ENCODE data around the gene PYGM. TPM values are rescaled to one million over a fixed set of nuclear protein-coding genes. Genes with fewer than 3 reads are reported as not detected.

PYGM gene
- total RNA-seq, 1 donor from 2014 or later, result 8.1 TPM

DNA sequence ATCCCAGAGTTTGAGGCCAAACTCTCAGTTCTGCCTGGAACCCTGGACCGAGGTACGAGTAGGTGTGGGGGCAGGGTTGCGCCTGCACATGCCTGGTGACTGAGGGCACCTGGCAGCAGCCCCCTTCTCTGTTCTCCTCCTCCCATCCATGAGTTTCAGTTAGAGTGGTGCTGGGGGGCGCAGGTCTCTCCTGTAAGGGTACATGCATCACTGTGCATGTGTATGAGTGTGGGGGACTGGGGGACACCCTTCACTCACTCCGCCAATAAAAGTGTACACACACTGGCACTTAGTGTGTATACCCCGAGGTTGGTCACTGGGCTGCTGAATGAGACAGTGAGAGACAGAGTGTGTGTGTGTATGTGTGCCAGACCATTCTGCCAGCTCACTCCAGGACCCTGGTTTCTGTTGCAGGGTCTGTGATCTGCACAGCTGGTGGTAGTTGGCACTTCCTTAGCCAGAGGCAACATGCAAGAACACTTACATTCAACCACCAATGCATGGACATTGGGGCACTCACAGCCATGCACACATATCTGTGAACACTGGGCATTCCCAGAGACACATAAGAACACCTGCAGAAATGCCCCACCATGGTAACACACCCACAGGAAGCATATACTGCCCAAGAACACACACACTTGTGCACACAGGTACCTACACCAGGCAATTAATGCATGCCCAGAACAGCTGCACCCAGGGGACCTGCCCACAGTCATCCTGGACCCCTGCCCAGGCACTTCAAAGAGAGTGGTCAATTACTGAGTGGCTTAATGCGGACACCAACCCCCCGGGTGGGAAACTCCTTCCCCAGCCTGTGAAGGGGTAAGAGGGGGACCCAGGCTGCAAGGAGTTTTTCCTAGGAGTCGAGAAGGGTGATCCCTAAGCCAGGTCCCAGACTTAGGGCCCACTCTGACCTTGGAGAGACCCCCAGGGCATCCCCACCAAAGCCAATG lies 35.6 kb downstream of the PYGM start:
- ATAC-seq, result no peak
- DNase-seq (ENCODE audit: low spot score), result peak; percentile 52
- intact Hi-C loops (cut with DNase I), result loop anchor here (10.0 kb wide), 1 partner anchor 159 kb away; no protein-coding TSS in a partner anchor

DNA sequence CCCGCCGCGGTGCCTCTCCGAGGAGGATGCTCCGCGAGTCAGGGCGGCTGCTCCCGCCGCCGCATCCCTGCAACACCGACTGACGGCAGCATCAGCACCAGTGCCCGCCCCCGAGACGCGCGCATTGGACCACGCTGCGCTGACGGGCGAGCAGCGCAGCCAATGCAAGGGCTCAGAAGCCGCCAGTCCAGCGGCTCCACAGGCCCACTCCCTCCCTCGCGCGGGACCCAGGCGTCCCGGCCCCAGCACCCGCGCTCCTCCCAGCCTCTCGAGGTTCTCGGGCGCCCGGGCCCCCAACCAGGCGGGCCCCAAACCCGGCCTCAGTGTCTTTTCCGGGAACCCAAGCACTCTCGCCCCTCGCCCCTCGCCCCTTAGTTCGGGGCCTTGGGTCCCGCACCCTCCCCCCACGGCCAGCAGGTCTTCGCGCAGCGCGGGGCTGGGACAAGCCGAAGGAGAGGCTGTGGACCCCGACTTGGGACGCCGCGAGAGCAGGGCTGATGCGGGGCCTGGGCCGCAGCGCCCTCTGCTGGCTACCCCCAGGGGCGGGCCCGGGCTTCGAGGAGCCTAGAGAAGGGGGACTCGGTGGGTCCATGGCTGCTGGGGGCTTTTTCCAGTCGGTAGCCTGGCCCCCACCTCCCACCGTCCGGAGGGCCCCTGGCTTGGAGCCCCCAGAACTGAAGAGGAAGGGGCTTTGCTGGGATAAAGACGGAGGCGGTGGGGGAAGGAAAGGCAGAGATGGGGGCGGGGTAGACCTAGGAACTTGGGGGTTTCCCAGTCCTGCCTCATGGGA lies 36.5 kb downstream of the PYGM start, which contains the start of gene NRXN2:
Gene NRXN2, minus strand, starts transcription at position 81 of the 790 bp plus-strand sequence. CDS start 9,498 bp downstream, outside the sequence.
- ATAC-seq (peak; percentile 97), DNase-seq (ENCODE audit: low spot score) (peak; percentile 88)
- intact Hi-C loops (cut with DNase I), result loop anchor here (10.0 kb wide), 1 partner anchor 159 kb away; no protein-coding TSS in a partner anchor

DNA sequence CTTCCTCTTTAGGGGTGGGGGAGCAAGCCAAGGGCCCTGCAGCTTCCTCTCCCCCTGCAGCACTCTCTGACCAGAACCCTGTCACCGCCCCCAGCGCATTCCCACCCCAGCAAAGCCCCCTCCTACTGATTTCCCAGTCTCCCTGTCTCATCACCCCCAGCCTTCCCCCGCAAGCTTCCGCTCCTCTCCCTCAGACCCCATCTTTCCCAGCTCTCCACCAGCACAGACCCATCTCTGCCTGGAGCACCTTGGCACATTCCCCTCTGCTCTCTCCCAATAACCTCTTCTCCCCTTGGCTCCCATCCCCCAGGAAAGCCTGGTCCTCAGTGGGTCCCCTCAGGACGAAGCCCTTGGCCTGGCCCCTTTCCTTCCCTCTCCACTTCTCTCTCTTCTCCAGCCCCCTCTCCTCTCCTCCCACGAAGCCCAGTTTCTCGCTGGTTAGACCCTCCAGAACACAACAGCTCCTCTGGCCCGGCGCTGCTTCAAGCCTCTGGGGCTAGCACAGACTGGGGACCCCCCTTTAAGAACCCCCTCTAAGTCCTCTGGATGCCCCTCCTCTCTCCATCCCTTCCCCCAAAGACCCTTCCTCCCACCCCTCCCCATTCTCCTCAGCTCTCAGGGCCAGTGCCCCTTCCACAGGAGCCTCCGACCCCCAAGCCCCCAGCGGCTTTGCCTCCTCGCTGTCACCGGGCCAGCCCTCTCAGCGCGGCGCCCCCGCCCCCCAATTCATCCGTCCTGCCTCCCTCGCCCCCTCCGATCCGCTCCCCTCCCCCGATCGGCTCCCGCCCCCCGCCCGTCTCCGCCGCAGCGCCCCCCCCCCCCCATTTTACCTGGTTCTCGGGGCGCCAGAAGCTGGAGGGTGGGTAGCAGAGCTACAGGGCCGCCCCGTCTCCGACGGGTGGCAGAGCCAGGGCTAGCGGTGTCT lies 37.4 kb downstream of the PYGM start:
- no peak for ATAC-seq
- DNase-seq (ENCODE audit: low spot score), result no peak
- intact Hi-C loops (cut with DNase I), result loop anchor here (10.0 kb wide), 1 partner anchor 158 kb away; no protein-coding TSS in a partner anchor

- intact Hi-C loops (cut with DNase I), result loop anchor here (10.0 kb wide), 1 partner anchor 157 kb away; no protein-coding TSS in a partner anchor
- DNase-seq (ENCODE audit: low spot score) (no peak), ATAC-seq (no peak)
These were observed 38.4 kb downstream of the PYGM start for GRCh38 chr11:64721359-64721699.

GRCh38 chr11:64720640-64721358 lies 39.0 kb downstream of the PYGM start:
- intact Hi-C loops (cut with DNase I), result loop anchor here (10.0 kb wide), 1 partner anchor 156 kb away; no protein-coding TSS in a partner anchor
- DNase-seq (ENCODE audit: low spot score), result no peak
- ATAC-seq, result no peak

DNA sequence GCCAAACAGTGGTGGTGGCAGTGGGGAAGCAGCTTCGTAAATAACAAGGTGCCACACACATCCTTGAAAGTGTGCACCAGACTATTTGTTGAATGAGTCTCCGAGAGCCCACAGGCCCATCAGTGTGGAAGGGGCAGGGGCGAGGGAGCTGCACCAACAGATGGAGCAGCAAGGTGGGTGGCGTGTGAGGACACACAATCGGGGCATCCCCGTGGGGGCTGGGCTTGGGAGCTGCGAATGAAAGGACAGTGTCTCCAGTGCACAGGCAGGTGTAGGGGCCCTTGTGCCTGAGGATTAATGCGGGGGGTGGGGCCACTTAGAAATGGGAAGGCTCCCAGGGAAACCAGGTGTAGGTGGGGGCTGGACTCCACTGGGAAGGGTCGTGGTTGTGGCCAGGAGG lies 39.6 kb downstream of the PYGM start:
- ATAC-seq, result no peak
- intact Hi-C loops (cut with DNase I), result loop anchor here (10.0 kb wide), 1 partner anchor 155 kb away; no protein-coding TSS in a partner anchor
- DNase-seq (ENCODE audit: low spot score), result no peak

DNA sequence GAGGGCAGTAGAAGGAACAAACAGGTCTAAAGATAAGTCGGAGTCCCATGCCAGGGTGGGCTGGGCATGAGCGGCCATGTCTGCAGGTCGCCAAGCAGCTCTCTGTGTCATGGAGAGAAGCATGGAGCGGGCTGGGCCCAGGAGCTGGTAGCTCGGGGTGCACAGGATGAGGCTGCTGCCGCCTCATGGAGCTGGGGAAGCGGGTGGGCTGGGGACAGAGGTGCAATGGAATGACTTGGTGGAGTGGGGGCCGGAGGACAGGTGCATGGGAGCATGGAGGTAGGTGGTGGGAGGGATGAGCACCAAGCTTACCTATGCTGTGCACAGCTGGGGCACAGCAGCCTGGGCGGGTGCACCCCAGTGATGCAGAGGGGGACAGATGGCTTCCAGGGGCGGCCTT lies 40.4 kb downstream of the PYGM start:
- ATAC-seq (no peak), DNase-seq (ENCODE audit: low spot score) (no peak)
- intact Hi-C loops (cut with DNase I), result no loop called here

DNA sequence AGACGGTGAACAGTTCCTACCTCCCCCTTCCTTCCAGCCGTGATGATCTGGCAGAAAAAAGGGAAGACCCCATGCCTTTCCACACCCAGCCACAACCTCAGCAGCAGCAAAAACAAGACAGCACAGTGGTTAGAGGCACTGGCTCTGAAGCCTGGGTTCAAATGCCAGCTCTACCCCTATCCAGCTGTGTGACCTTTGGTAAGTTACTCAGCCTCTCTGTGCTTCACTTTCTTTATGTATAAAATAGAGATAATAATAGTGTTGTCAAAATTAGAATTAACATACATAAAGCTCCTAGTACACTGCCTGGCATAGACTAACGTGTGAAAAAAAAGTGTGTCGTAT lies 41.0 kb downstream of the PYGM start:
- ATAC-seq (no peak), DNase-seq (ENCODE audit: low spot score) (no peak)
- intact Hi-C loops (cut with DNase I), result no loop called here

DNA sequence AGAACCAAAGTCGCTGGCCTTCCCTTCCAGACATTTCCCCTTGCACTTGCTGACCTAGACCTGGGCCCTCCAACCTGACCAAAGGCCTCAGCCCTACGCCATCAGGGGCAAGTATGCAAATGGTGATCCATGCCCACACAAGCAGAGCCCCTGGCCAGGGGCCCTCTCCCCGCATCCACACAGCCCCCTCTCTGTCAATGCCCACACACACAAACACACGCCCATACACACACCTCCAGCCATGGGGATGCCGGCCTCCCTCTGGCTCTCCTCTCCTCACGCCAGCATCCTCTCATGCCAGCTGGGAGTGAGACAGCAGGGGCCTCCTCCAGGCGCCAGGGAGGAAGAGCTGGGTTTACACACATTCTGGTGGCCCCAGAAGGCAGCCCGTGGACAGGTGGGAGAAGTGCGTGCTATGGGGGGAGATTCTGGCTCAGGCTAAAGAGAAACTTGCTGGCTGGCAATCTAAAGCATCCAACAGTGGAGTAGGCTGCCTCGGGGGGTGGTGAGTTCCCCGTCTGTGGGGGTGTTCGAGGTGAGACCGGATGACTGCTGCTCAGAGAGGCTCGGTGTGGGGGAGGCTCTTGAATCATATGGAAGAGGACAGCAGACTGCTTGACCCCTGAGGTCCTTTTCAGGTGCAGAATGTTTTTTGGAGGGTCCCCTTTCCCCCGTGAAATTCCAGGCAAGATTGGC lies 41.5 kb downstream of the PYGM start:
- ATAC-seq (no peak), DNase-seq (ENCODE audit: low spot score) (no peak)
- intact Hi-C loops (cut with DNase I), result no loop called here

DNA sequence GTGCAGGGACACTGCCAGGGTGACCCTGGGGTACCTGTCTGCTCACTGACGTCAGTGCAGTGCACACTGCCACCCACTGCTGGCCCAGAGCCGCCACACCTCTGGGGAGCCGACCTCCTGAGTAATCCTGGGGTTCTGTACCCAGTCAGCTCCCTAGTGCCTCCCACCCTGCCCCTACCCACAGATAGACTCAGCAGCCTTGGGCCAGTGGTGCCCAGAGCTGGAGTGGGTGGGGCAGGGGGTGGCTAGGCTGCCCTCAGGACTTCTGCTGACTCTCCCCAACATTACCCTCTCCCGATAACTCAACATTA lies 42.6 kb downstream of the PYGM start:
- no peak for ATAC-seq
- intact Hi-C loops (cut with DNase I), result no loop called here

GRCh38 chr11:64716473-64717267 lies 43.1 kb downstream of the PYGM start:
- DNase-seq (ENCODE audit: low spot score), result no peak
- ATAC-seq, result no peak
- intact Hi-C loops (cut with DNase I), result no loop called here

More for the DNA sequence above, 42.6 kb downstream of the PYGM start:
- no peak for DNase-seq (ENCODE audit: low spot score)

DNA sequence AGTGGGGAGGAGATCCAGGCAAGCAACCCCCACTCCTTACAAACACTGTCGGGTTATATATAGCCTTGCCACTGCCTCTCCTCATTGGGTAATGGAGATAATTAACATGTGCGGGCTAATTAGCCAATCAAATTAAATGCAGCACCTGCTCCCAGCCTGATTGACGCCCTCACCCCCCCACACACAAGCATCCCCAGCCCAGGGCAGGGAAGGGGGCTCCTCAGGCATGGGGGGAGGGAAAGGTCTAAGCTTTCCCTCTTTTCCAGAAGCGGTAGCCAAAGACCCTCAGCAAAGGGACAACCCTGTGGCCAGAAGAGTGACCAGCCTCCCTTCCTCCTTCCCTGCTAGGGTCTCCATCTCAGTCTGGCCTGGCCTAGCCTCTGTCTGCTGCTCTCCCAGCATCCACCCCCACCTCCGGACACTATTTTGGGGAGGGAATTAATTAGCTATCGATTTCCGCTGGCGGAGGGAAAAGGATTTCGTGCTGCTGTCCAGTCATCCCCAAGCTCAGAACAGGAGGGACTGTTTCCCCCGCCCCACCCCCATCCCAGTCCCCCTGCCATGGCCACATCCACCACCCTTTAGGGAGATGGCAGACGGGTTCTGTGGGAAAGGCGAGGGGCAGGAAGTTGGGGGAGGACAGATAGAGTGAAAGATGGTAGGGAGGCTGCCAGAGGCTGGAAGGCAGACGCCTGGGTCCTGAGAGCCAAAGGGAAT lies 43.9 kb downstream of the PYGM start:
- intact Hi-C loops (cut with DNase I), result no loop called here
- ATAC-seq, result no peak
- no peak for DNase-seq (ENCODE audit: low spot score)

GRCh38 chr11:64715110-64715509 lies 44.7 kb downstream of the PYGM start:
- no peak for DNase-seq (ENCODE audit: low spot score)
- intact Hi-C loops (cut with DNase I), result no loop called here
- ATAC-seq, result no peak

DNA sequence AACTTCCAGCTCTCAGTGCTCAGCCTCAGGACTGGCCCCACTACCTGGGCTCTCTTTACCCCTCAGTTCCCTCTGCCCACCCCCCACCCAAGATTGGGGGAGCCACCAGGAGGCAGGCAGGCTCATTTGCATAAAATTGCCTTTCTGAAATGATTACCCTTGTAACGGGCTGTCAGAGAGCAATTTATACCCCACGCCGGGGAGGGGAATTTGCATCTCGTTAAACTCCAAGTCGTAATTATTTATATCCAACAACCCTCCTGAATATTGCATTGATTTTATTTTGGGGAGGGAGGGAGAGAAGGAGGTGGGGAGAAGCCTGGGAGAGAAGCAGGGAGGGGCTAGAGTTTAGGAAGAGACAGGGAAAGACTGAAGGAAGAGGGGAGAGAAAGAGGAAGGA lies 45.1 kb downstream of the PYGM start:
- ATAC-seq (no peak), DNase-seq (ENCODE audit: low spot score) (no peak)
- intact Hi-C loops (cut with DNase I), result no loop called here

- ATAC-seq (no peak), DNase-seq (ENCODE audit: low spot score) (no peak)
- intact Hi-C loops (cut with DNase I), result no loop called here
These were observed 45.9 kb downstream of the PYGM start for GRCh38 chr11:64713781-64714363.
